HEK293 (cell line): ENCODE measurements around the gene TTC23L.

Experiments used
- CTCF ChIP-seq: fragments of 450-650 bp; formaldehyde crosslinking; IDR thresholded peaks from 2 replicates; pipeline ENCODE4 v1.5.1; 2016; ENCODE audit warnings: missing biosample characterization, missing genetic modification characterization
- ZNF184 ChIP-seq: fragments of 450-650 bp; IDR thresholded peaks from 2 replicates; pipeline ENCODE4 v1.5.1; 2018; ENCODE audit warnings: missing biosample characterization, mild to moderate bottlenecking, missing genetic modification characterization
- ZNF274 ChIP-seq, 2 experiments: fragments of 200-500 bp in 1 of 2; fragments of 450-650 bp in 1 of 2; sonication (Bioruptor generic) in 1 of 2; formaldehyde crosslinking in 1 of 2; IDR thresholded peaks; 2 replicates each; pipeline versions ENCODE4 v1.5.1 to v1.6.1; 2014 to 2016; ENCODE audit warnings: borderline replicate concordance in 1 of 2, inconsistent platforms in 1 of 2, low read length in 1 of 2, missing biosample characterization in 1 of 2, missing genetic modification characterization in 1 of 2

GRCh38 chr5:34806532-34806931 is 32.4 kb upstream of the TTC23L start:
- no peak for TF ChIP-seq ZNF184 (tag by site-specific recombination)
- TF ChIP-seq CTCF (tag by site-specific recombination) = no peak
- no peak for TF ChIP-seq ZNF274 (IDR thresholded peaks at IDR 0.05; ENCODE audit: low read length)
- TF ChIP-seq ZNF274 (tag by site-specific recombination; IDR thresholded peaks at IDR 0.05; ENCODE audit: borderline replicate concordance) = no peak
